Mesendoderm (in vitro differentiated cells): ENCODE results near the gene SULT2B1.

Experiments used
- DNase-seq: peaks from one replicate; pipeline ENCODE4 v3.0.0; 2013
- H2AK5ac ChIP-seq: 2 replicates; pipeline ENCODE4 v1.6.1; 2013; ENCODE audit warnings: low read length, inconsistent platforms
- H2BK120ac ChIP-seq: 2 replicates; pipeline ENCODE4 v1.6.1; 2013; ENCODE audit warnings: low read depth, mild to moderate bottlenecking, low read length, moderate library complexity, mixed read lengths
- H2BK15ac ChIP-seq: replicated peaks from 2 replicates; pipeline ENCODE4 v1.6.1; 2013; ENCODE audit warnings: low read depth, mild to moderate bottlenecking, moderate library complexity
- H2BK5ac ChIP-seq: 2 replicates; pipeline ENCODE4 v1.6.1; 2013; ENCODE audit warnings: low read length, inconsistent platforms
- H3K18ac ChIP-seq: 2 replicates; pipeline ENCODE4 v1.6.1; 2013; ENCODE audit warnings: mild to moderate bottlenecking, low read length, mixed read lengths
- H3K23ac ChIP-seq: one replicate; pipeline ENCODE4 v1.6.1; 2013; ENCODE audit warnings: low read length
- H3K27ac ChIP-seq: 2 replicates; pipeline ENCODE4 v1.5.1; 2013; ENCODE audit warnings: low read depth, mild to moderate bottlenecking, inconsistent platforms, low read length, moderate library complexity
- H3K27me3 ChIP-seq: 2 replicates; pipeline ENCODE4 v1.6.1; 2013; ENCODE audit warnings: low read length, control low read depth, mild to moderate bottlenecking, inconsistent platforms; ENCODE audit not compliant: insufficient read depth, poor library complexity
- H3K36me3 ChIP-seq: 2 replicates; pipeline ENCODE4 v1.6.1; 2013; ENCODE audit warnings: low read length, inconsistent platforms; ENCODE audit not compliant: control insufficient read depth, insufficient read depth
- H3K4ac ChIP-seq: one replicate; pipeline ENCODE4 v1.6.1; 2013; ENCODE audit warnings: low read depth, mild to moderate bottlenecking, low read length, moderate library complexity
- H3K4me1 ChIP-seq: 2 replicates; pipeline ENCODE4 v1.6.1; 2013; ENCODE audit warnings: low read depth, low read length, inconsistent platforms; ENCODE audit not compliant: control insufficient read depth
- H3K4me2 ChIP-seq: 2 replicates; pipeline ENCODE4 v1.6.1; 2013; ENCODE audit warnings: low read length
- H3K4me3 ChIP-seq: 2 replicates; pipeline ENCODE4 v1.5.1; 2013; ENCODE audit warnings: mild to moderate bottlenecking, low read length
- H3K56ac ChIP-seq: one replicate; pipeline ENCODE4 v1.6.1; 2013; ENCODE audit warnings: low read length
- H3K79me1 ChIP-seq: 2 replicates; pipeline ENCODE4 v1.6.1; 2013; ENCODE audit warnings: low read length, inconsistent platforms
- H3K79me2 ChIP-seq: 2 replicates; pipeline ENCODE4 v1.6.1; 2013; ENCODE audit warnings: mild to moderate bottlenecking, low read length; ENCODE audit not compliant: control insufficient read depth, insufficient read depth
- H3K9ac ChIP-seq: 2 replicates; pipeline ENCODE4 v1.6.1; 2013; ENCODE audit warnings: low read length, inconsistent platforms
- H4K5ac ChIP-seq: one replicate; pipeline ENCODE4 v1.6.1; 2013; ENCODE audit warnings: low read length
- H4K8ac ChIP-seq: one replicate; pipeline ENCODE4 v1.6.1; 2013; ENCODE audit warnings: low read depth, mild to moderate bottlenecking, control low read depth, low read length, moderate library complexity
- whole genome bisulfite sequencing: extraction: QIAGEN DNeasy Blood & Tissue Kit; methylation state at CpG from one replicate; pipeline ENCODE4 v1.1.7; 2013; ENCODE audit warnings: low lambda C conversion rate, missing lambda C conversion rate; ENCODE audit not compliant: insufficient coverage; ENCODE audit errors: extremely low coverage; 5-methylcytosine and 5-hydroxymethylcytosine counted together

SULT2B1 gene

GRCh38 chr19:48618916-48619691 is 67.1 kb downstream of the SULT2B1 start, which contains the start of the genes RPL18 and SPHK2:
RPL18 (minus strand) TSS chr19:48619178; CDS start chr19:48619143, 35 bp downstream.
SPHK2 (plus strand) TSS chr19:48619506; CDS start chr19:48620515, 1,009 bp downstream.
- peak; percentile 100 for DNase-seq
- H2BK120ac ChIP-seq = no peak within 1 kb of the TSS
- no peaks in the 10 kb centered on the region for H3K27me3 ChIP-seq
- H3K4me3 ChIP-seq = peak within 1 kb of the TSS; percentile 99
- H3K9ac ChIP-seq = peak within 1 kb of the TSS; percentile 94
- peaks cover 33% of the 10 kb centered on the region for H3K79me2 ChIP-seq
- no CpG with 5 or more reads among the region's 69 CpGs for WGBS
- peak within 1 kb of the TSS; percentile 89 for H2BK5ac ChIP-seq
- H3K4me2 ChIP-seq = peak within 1 kb of the TSS; percentile 73
- peaks cover 11% of the 10 kb centered on the region for H3K79me1 ChIP-seq
- H4K8ac ChIP-seq = no peak within 1 kb of the TSS
- H3K27ac ChIP-seq = peak within 1 kb of the TSS; percentile 73
- H3K36me3 ChIP-seq = peaks cover 26% of the 10 kb centered on the region
- no peak within 1 kb of the TSS for H2BK15ac ChIP-seq
- peak within 1 kb of the TSS; percentile 82 for H3K18ac ChIP-seq
- peaks cover 14% of the 10 kb centered on the region for H3K4me1 ChIP-seq
- H2AK5ac ChIP-seq = peak within 1 kb of the TSS; percentile 97
- peak within 1 kb of the TSS; percentile 77 for H4K5ac ChIP-seq
- H3K56ac ChIP-seq = peak within 1 kb of the TSS; percentile 95
- H3K23ac ChIP-seq = peak within 1 kb of the TSS; percentile 24
- H3K4ac ChIP-seq = peak within 1 kb of the TSS; percentile 88

- Histone ChIP-seq H3K4ac (peak overlapping the region; percentile 44), H3K79me2 (peaks cover 33% of the 10 kb centered on the region), H2BK120ac (no peak overlapping the region), H3K18ac (peak overlapping the region; percentile 65), H4K5ac (peak overlapping the region; percentile 77), H3K36me3 (peaks cover 26% of the 10 kb centered on the region), H3K9ac (peak overlapping the region; percentile 94), H3K27me3 (no peaks in the 10 kb centered on the region), H2BK15ac (no peak overlapping the region), H3K4me2 (peak overlapping the region; percentile 73), H3K23ac (peak overlapping the region; percentile 24), H3K4me3 (peak overlapping the region; percentile 79), H2BK5ac (peak overlapping the region; percentile 89), H3K56ac (peak overlapping the region; percentile 95), H4K8ac (no peak overlapping the region), H3K27ac (peak overlapping the region; percentile 45), H3K79me1 (peaks cover 11% of the 10 kb centered on the region), H3K4me1 (peaks cover 14% of the 10 kb centered on the region), H2AK5ac (peak overlapping the region; percentile 97)
- no peak for DNase-seq
- no CpG with 5 or more reads among the region's 6 CpGs for WGBS
Measured at GRCh38 chr19:48619692-48620585, 68.0 kb downstream of the SULT2B1 start.

DNA sequence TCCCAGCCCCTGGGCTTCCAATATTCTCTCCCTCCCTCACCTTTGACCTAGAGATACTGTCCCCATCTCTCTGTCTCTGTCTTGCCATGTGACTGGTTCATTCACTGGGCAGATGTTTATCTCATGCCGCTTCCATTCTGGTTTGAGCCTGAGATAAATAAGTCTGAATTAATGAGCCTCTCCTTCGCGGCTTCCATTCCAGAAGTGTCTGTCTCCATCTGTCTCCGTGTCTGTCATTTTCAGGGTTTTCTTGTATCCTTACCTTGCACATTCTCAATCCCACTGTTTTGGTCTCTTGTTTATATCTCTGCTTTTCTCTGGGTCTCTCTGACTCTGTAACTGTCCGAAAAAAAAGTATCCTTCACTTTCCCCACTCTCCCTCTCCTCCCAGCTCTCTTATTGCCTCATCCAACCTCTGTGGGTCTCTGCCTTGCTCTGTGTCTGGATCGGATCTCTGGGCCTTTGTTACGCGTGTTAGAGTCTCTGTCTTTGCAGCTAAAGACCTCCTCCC is 71.6 kb downstream of the SULT2B1 start:
- Histone ChIP-seq H4K8ac (no peak overlapping the region), H3K27ac (peak overlapping the region; percentile 22), H3K4ac (no peak overlapping the region), H3K56ac (peak overlapping the region; percentile 85), H3K4me2 (peak overlapping the region; percentile 28), H3K27me3 (no peaks in the 10 kb centered on the region), H2BK120ac (no peak overlapping the region), H3K79me1 (peaks cover 2% of the 10 kb centered on the region), H3K9ac (peak overlapping the region; percentile 78), H3K36me3 (no peaks in the 10 kb centered on the region), H3K4me1 (peaks cover 9% of the 10 kb centered on the region), H3K4me3 (peak overlapping the region; percentile 3), H3K79me2 (peaks cover 3% of the 10 kb centered on the region), H2BK5ac (peak overlapping the region; percentile 8), H4K5ac (peak overlapping the region; percentile 35), H2BK15ac (no peak overlapping the region), H2AK5ac (peak overlapping the region; percentile 17), H3K18ac (no peak overlapping the region), H3K23ac (peak overlapping the region; percentile 74)
- no CpG with 5 or more reads among the region's 8 CpGs for WGBS
- no peak for DNase-seq

DNA sequence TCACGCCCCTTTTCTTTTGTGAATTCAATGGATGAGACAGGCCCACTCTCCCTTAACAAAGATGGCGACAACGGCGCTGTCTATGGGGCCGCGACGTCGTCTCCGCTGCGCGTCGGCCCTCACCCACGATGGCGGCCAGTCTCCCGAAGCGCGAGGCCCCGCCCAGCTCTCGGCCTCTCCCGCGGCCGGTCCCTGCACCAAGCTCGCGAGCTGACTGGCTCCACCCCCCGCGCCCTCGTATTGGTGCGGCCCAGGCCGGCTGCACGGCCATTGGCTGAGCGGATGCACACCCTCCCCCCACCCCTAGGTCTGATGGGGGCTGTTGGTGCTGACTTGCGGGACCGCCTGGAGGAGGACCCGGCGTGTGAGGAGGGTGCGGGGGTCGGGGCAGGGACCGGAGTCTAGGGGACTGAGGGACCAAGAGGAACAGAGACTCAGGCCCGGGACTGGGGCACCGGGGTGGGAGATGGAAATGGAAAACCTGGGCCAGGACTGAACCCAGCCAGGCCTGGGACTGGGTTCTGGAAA is 72.2 kb downstream of the SULT2B1 start:
- Histone ChIP-seq H3K4me1 (peaks cover 9% of the 10 kb centered on the region), H2BK5ac (no peak overlapping the region), H3K27me3 (no peaks in the 10 kb centered on the region), H4K8ac (no peak overlapping the region), H3K56ac (peak overlapping the region; percentile 90), H3K79me1 (peaks cover 2% of the 10 kb centered on the region), H4K5ac (no peak overlapping the region), H3K27ac (no peak overlapping the region), H3K18ac (peak overlapping the region; percentile 24), H2BK120ac (no peak overlapping the region), H3K4me2 (peak overlapping the region; percentile 38), H2BK15ac (no peak overlapping the region), H3K23ac (no peak overlapping the region), H2AK5ac (no peak overlapping the region), H3K4me3 (peak overlapping the region; percentile 67), H3K4ac (no peak overlapping the region), H3K9ac (peak overlapping the region; percentile 82), H3K36me3 (no peaks in the 10 kb centered on the region), H3K79me2 (no peaks in the 10 kb centered on the region)
- DNase-seq = peak; percentile 99
- WGBS = no CpG with 5 or more reads among the region's 40 CpGs
